ENCODE measurements around the gene USH2A.

USH2A gene

DNA sequence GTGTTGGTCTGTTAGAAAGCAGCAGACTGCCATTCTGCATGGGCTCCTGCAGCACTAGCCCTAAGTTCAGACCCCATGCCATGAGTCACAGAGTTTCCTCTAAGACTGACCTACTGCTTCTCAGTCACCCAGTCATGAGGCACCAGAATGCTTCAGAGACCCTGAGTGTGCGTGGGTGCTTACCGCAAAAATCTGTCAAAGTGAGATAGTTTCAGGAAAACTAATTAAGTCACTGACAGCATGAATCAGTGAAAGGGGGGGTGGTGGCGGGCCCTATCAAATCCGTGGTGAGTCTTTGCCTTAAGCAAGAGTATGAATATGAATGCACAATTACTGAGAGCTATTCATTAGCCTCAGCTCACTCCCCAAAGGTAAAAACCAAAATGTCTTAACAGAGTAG, 758.0 kb downstream of the USH2A start:
- DNase-seq, result no peak

DNA sequence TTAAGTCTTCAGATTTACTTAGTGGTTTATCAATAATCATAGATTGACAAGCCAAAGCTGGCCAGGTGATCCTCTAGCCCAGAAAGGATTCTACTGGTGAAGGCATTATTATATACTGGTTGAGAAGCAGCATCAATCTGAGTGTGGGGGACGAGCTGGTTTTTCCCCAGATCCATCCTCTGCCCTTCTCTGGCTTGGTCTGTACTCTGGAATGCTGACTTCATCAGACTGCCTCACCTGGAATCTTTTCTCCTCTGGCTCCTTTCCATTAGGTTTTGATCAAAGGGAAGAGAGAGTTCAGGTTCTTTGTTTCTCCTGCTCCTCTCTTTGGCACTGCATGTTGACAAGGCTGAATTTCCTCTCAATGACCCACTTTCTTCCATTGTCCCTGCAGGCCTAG, 762.2 kb downstream of the USH2A start:
- no peak for DNase-seq

GRCh38 chr1:215660259-215660658, 763.0 kb downstream of the USH2A start:
- DNase-seq, result no peak

DNA sequence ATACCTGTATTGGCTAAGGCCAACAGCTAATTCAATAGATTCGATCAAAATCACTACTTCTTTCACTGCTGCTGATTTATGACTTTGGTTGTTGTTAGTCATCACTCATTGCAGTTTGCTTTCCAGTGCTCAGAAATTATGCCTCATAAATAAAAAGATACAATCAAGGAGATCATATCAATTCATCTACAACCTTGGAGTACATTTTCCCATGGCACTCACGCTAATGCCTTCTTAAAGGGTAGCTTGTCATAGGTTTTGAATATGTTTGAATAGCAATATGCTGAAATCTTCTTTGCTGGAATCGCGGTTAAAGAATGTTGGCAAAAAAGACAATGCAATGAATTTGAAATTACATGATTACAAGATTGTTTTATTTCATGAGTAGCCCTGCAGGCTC, 766.2 kb downstream of the USH2A start:
- no peak for DNase-seq

DNA sequence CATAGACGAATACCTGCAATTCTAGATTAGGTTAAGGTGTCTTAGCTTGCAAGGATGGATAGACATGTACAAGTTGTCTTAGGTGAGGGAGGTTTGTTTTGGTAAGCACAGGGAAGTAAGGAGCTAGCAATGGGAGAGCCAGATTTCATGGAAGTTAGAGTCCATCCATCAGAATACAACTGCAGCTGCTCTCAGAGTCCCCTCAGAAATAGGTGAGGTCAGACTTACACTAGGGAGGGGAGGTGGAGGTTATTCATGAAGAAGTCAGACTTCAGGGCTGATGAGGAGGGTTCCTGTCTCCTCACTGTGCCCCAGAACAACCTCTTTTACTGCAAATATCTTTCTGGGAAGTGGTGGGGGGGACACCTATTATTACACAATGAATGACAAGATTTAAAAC, 770.9 kb downstream of the USH2A start:
- no peak for DNase-seq

DNA sequence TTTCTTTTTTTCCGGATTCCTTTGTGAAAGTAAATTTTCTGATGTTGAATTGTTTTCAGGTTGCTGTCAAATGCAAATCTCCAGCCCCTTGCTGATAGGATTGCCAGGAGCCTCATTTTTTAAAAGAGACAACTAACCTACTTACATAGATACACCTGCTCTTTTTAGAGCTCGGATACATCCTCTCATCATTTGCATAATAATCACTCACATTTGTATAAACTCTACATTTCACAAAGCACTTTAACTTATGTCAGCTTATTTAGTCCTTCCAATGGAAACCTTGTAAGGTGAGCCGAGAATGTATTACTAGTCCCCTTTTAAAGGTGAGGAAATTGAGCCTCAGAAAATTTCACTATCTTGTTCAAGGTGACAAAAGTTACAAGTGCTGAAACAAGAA, 771.4 kb downstream of the USH2A start:
- no peak for DNase-seq

DNA sequence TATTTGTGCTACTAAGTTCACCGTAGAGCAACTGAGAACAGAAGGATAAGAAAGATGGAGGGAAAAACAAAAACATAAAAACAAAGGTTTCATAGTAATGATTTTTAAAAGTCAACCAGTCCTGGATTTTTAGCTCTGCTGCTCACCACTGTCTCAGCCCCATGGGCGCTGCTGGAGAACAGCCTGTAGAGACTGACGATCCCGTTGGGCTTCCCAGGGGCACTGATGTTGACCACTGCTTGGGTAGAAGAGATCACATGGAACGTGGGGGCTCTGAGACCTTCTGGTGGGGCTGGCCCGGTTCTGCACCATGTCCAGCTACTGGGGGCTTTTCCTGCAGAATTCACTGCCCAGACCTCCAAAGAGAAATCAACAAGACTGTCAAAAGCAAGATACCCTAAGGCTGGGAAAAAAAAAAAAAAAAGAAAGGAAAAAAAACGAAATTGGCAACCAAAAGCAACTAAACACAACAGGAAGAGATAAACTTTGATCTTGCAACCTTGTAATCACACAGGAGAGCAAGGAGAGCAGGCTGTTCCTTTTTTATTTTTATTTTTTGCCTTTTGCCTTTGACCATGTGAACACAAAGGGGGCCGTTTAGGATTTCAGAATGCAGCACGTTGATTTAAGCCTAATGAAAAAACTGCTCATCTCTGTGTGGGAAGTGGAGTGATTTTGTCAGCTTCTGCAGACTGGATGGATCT, 772.6 kb downstream of the USH2A start:
- DNase-seq, result no peak

DNA sequence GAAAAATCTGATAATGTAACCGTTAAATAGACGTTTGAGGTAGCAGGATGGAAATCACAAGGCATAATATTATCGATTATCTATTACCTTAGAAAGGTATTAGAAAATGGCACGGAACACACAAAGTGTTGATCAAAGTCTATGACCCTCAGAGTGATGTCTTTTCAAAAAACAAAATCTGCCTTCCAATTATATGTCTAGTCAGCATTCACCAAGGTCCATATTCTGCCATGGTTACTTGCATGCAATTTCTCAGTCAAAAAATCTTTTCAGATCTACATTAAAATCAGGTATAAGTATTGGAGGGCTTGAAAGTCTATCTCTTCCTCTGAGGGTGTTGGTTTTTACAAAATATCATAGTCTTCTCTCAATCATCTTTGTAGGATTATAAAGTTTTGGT, 774.3 kb downstream of the USH2A start:
- no peak for DNase-seq

GRCh38 chr1:215647738-215648137, 775.5 kb downstream of the USH2A start:
- DNase-seq, result no peak

- no peak for DNase-seq
These were observed 777.4 kb downstream of the USH2A start for GRCh38 chr1:215645861-215646260.

DNA sequence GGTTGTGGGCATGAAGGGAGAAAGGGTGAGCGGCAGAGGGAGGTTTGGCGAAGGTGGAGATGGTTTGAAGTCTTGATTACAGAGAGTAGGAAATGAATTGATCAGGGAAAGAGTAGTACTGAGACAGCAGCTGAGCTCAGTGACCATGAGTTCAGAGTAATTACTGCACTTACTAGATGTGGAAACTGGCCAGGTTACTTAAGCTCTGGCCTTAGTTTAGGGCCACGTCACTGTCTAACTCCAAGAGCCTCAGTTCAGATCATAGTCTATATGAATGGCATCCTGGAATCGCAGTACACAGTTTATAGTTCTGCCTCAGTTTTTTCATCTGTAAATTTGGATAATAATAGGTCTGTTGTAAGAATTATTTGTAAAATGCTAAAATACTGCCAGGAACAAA, 778.1 kb downstream of the USH2A start:
- no peak for DNase-seq

DNA sequence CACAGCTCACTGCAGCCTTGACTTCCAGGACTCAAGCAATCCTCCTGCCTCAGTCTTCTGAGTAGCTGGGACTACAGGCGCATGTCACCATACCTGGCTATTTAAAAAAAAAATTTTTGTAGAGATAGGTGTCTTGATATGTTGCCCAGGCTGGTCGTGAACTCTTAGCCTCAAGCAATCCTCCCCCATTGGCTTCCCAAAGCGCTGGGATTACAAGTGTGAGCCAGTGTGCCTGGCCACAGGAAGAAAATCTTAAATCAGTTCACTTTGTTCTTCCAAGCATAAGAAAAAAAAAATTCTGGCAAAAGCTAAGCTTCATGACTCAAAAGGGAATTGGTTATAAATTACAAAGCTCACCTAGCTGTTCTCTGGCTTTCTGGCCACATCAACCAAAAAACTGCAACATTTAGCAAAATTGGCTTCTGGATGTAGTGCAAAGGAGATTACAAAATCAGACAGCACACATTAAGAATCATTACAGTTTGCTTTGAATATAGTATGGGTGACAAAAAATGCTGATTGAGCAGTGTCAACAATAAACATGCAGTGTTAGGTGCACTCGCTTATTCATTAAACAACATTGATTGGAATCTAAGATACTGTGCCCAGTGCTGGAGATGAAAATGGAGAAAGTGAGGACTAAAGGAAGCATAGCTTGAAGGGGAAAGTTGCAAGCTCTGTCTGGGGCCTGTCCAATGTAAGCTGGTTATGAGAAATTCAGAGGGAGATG, 779.5 kb downstream of the USH2A start:
- no peak for DNase-seq

DNA sequence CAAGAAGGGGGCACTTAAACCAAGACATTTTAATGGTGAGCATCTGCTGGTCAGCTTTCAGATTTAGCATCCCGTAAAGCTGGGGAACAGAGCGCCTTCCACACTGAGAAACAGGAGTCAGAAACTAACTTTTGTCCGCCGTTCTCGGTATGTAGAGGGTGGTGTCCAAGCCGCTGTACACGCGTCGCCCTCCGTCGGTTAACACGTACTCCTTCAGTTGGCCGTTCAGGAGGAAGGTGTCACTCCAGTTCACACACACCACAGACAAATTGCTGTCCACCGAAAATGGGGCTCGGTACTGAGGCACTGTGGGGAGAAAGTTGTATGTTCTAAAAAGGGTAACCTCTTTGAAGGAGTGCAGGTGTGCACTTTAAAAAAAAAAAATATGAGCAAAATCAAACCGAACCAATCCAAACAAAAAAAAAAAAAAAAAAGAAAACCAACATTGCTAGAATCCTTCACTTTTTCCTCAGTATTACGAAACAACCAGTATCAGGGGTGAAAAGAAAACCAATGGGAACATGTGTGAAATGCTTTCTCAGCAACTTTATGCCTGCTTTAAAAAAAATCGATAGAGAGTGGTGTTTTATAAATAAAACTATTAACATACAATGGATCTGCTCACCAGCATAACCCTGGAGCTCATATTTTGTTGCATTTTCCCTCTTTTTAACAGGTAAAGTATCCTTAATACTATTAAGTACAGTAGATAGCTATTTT, 782.7 kb downstream of the USH2A start:
- DNase-seq, result no peak

DNA sequence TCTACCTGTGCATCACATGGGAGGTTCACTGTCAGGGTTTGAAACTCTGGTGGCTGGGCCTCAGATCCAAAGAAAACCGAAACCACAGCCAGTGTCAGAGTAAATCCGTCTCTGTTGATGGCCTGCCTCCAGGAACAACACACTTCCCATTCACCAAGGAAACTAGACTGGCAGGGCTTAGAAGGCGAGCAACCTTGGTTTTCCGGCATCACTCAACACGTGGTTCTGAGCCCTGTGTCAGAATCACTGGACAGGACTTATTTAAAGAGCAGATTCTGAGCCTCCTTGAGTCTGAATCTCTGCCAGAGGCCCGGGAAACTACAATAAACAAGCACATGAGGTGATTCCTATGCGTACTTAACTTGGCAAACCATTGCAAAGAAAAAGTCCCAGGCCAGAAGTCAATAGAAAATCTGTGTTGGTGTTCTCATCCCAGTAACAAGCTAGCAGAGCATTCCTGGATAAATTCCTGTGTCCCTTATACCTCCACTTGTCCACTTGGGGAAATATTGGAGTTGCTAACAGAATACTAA, 786.1 kb downstream of the USH2A start:
- no peak for DNase-seq

DNA sequence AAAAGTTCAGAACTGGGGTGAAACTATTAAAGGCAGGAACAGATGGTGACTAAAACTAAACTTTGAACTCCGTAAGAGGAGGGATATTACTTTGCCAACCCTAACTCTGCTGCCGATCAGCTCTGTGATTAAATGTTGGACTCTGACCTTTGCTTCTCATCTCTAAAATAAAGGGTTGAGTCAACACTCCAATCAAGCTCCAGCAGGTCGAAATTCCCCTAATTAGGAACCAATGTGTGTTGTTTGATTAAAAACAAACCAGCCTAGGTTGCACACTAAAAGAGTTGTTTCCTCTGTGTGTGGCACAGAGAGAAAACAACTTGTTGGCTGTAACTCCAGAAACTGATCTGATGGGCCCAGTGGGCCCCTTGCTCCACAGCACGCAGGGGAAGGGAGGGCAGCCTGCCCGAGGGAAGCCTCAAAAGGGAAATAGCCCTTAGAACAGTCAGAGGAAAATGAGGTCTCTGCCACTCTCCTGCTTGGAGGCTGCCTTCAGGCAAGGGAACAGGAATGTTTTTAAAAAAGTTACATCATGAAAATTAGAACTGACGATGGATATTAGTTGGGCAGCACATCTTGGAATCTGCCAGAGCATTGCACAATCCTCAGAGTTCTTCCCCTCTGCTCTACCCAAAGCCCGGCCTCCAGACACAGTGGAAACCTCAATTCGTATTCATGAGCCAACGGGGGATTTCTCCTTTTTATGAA, 786.8 kb downstream of the USH2A start:
- no peak for DNase-seq

DNA sequence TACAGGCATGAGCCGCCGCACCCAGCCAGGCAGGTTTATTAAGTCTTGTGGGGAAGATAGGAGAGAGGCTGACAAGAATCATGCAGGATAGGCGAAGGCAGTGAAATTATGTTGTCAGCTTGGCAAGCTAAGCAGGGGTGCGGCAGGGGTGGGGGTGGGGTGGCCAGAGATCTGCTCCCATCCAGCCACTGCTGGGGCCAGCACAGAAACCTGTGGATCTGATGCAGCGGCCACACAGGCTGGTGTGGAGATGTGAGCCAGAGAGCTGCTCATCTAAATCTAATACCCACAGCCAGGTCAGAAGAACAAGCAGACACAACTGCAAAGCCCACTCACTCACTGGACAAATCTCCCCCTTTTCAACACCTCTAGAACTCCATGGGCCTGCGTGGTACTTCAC, 787.4 kb downstream of the USH2A start:
- DNase-seq, result no peak

DNA sequence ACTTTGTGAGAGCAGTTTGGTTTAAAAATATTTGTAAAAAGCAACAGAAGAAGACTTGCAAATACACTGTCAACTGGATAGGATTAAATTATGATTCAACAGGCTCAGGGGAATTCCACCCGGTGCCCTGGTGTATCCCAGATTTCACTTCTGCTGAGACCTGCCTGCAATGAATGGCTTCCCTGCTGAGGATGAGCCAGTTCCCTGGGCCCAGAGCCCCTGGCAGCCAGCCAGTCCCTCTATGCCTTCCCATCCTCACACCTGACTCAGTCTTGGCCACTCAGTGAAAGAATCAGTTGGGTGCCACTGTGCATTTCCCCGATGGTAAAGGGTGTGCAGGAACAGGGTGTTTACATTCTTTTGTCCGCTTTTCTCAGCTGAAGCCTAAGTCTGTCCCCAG, 791.8 kb downstream of the USH2A start:
- no peak for DNase-seq

- DNase-seq, result no peak
These were observed 792.2 kb downstream of the USH2A start for GRCh38 chr1:215631040-215631439.

DNA sequence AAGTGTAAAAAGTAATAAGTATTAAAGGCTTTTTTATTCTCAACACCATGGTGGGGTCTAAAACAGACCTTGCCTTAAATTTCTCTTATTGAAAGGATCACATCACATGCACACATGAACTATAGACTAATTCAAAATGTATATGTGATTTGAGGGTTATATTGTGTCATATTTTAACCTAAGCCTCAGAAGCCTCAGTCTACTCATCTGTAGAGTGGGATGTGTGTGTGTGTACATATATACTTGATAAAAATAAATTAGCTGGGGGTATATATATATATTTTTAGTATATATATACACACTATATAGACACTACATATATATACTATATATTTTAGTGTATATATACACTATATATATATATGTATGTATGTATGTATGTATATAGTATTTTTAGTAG, 797.3 kb downstream of the USH2A start:
- no peak for DNase-seq

- no peak for DNase-seq
These were observed 800.1 kb downstream of the USH2A start for GRCh38 chr1:215623162-215623561.

DNA sequence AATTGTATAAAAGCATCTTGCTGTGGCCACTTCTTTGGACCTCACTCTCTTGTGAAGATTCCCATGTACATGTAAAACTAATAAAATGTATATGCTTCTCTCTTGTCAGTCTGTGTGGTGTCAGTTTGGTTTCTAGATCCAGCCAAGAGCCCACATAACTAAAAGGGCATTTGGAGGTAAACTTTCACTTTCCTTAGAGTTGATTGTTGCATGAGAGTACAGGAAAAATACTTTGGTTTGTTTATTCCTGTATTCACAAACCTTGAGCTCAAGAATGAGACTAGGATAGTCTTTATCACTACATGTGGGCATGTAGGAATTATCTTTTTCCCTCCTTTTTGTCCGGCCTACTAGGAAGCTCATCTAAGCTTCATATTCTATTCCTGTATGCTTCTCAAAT, 805.3 kb downstream of the USH2A start:
- no peak for DNase-seq

DNA sequence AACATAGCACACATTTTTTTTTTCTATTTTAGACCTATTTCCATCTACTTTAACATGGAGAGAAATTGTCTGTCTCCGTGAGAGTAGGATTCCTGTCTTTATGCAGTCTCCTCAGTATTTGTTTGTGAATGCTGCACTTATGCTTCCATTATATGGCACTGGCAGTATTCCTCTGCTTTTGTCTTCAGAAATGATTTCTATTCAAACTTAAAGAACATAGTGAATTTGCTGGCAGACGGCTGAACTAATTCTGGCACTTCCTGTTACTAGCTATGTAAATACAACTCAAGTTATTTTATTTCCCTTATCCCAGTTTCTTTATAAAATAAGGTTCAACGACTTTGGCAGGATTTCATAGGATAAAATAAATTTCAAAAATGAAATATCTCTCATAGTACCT, 810.9 kb downstream of the USH2A start:
- no peak for DNase-seq

DNA sequence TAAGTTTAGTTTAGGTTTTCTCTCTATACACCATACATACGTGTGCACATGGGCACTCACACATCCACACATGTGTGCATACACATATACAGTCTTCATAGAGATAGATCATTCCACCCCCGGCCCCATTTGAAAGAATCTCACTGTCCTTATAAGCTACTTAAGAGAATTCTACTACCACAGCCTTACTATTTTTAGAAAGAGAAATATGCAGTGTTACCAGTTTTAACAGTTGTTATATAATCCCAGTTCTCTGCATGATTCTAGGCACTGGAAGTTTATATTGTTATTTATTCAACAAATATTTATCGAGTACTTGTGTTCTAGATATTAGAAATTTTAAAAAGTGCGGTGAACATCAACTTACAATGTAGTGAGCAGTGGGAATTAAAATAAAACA, 814.6 kb downstream of the USH2A start:
- DNase-seq, result no peak

Data from activated naive CD4-positive, alpha-beta T cell (primary cell).